Testis (tissue), 3 donors: ENCODE measurements around the gene RBM39. TPM values are rescaled to one million over a fixed set of nuclear protein-coding genes. Genes with fewer than 3 reads are reported as not detected.
A peak's percentile ranks its signal among the peaks of the same experiment; 100 is the strongest.
"Not testable (repeated sequence)": the region's sequence is repeated elsewhere in the genome, so short reads cannot be mapped to it uniquely, and the experiment has no call there.

Experiments
- DNase-seq: peaks from one replicate; pipeline ENCODE4 v3.0.0-alpha.2; 2019
- H3K27ac ChIP-seq, 2 donors: fragments of 200-600 bp; sonication (generic); one replicate each; pipeline ENCODE4 v1.5.1; 2019
- H3K27me3 ChIP-seq: fragments of 200-600 bp; sonication (generic); one replicate; pipeline ENCODE4 v1.5.1; 2019
- H3K36me3 ChIP-seq: fragments of 200-600 bp; sonication (generic); one replicate; pipeline ENCODE4 v1.5.1; 2017; ENCODE audit warnings: low read depth; ENCODE audit errors: missing control alignments
- H3K4me1 ChIP-seq: fragments of 200-600 bp; sonication (generic); one replicate; pipeline ENCODE4 v1.5.1; 2019
- H3K4me3 ChIP-seq, 2 donors: fragments of 200-600 bp; sonication (generic); one replicate each; pipeline ENCODE4 v1.5.1; 2017 to 2019
- H3K9me3 ChIP-seq: fragments of 200-600 bp; sonication (generic); one replicate; pipeline ENCODE4 v1.5.1; 2017
- CTCF ChIP-seq, 3 experiments: fragments of 450-650 bp in 2 of 3; fragments of 200-600 bp in 1 of 3; sonication (generic) in 1 of 3; IDR thresholded peaks; one replicate each; pipeline ENCODE4 v1.5.1; 2016 to 2019; ENCODE audit warnings: antibody characterized with exemption in 3 of 3, mild to moderate bottlenecking in 2 of 3, moderate library complexity in 1 of 3
- POLR2A ChIP-seq: fragments of 450-650 bp; IDR thresholded peaks from one replicate; pipeline ENCODE4 v1.6.1; 2017; ENCODE audit warnings: antibody characterized with exemption, mild to moderate bottlenecking, moderate library complexity
- WGBS, 2 donors: methylation state at CpG; one replicate each; pipeline ENCODE4 v1.1.5; 2018; 5-methylcytosine and 5-hydroxymethylcytosine counted together
- intact Hi-C: fragments of 100-400 bp; cut with DNase I; formaldehyde crosslinking; loops from one replicate; pipeline ENCODE4 v1.15.1; 2023; ENCODE audit warnings: low total_unique reads
- polyA plus RNA-seq: library from polyadenylated mRNA; stranded (reverse); fragments of 350-450 nt; fragmentation: Illumina TruSeq; extraction: RNeasy Lipid Tissue Mini Kit (QIAGEN cat#74804); gene quantifications from one replicate; pipeline ENCODE4 v1.2.3, GENCODE V29; 2014; ENCODE audit warnings: low read depth, low replicate concordance; ENCODE audit not compliant: insufficient read depth
- total RNA-seq, 2 donors: library from RNA; depleted of rRNA; stranded (reverse); fragments of >200 nt; gene quantifications; one replicate each; pipeline ENCODE4 v1.2.3, GENCODE V29; 2016

Gene RBM39
- total and polyA plus RNA-seq, 3 donors from 2014 or later: 116 to 278 (median 273) TPM

- no peaks in the 10 kb centered on the region for H3K36me3 ChIP-seq
- TF ChIP-seq CTCF (IDR thresholded peaks at IDR 0.05) (no peak), POLR2A (no peak)
- WGBS, 2 donors: 83 to 85% methylated on average over 4 of the region's 4 CpGs
- no peaks in the 10 kb centered on the region for H3K27me3 ChIP-seq
- peaks cover 27% of the 10 kb centered on the region for H3K4me1 ChIP-seq
- peak overlapping the region in 1 of 2 donors; percentile 94 for H3K27ac ChIP-seq
- DNase-seq: no peak
- no peaks in the 10 kb centered on the region for H3K9me3 ChIP-seq
- intact Hi-C loops: no loop called here
- no peak overlapping the region for H3K4me3 ChIP-seq
Observed at GRCh38 chr20:35766843-35767242, 24.8 kb upstream of the RBM39 start.

GRCh38 chr20:35764936-35765335 is 22.9 kb upstream of the RBM39 start:
- 95 to 98% methylated on average over 2 of the region's 2 CpGs for WGBS, 2 donors
- DNase-seq, intact Hi-C loops: not testable (repeated sequence)

GRCh38 chr20:35762461-35762860 is 20.4 kb upstream of the RBM39 start:
- Histone ChIP-seq H3K9me3 (no peaks in the 10 kb centered on the region), H3K27me3 (no peaks in the 10 kb centered on the region), H3K27ac (no peak overlapping the region), H3K36me3 (no peaks in the 10 kb centered on the region), H3K4me3 (no peak overlapping the region), H3K4me1 (no peaks in the 10 kb centered on the region)
- WGBS, 2 donors: 89 to 91% methylated on average over 3 of the region's 3 CpGs
- intact Hi-C loops: no loop called here
- no peak for DNase-seq
- TF ChIP-seq CTCF (IDR thresholded peaks at IDR 0.05) (no peak), POLR2A (no peak)

More at GRCh38 chr20:35764936-35765335, 22.9 kb upstream of the RBM39 start:
- H3K9me3 ChIP-seq, H3K27me3 ChIP-seq, H3K27ac ChIP-seq, H3K4me3 ChIP-seq, H3K36me3 ChIP-seq: not testable (repeated sequence)
- H3K4me1 ChIP-seq: peaks cover 20% of the 10 kb centered on the region

GRCh38 chr20:35761548-35761947 is 19.5 kb upstream of the RBM39 start:
- H3K4me1 ChIP-seq, DNase-seq, H3K9me3 ChIP-seq, H3K27me3 ChIP-seq, H3K36me3 ChIP-seq, H3K4me3 ChIP-seq, intact Hi-C loops: not testable (repeated sequence)
- WGBS, 2 donors: 83 to 88% methylated on average over 11 of the region's 11 CpGs
- H3K27ac ChIP-seq: peak overlapping the region in 1 of 2 donors; percentile 22

GRCh38 chr20:35757098-35757705 is 15.1 kb upstream of the RBM39 start:
- H3K27me3 ChIP-seq: no peaks in the 10 kb centered on the region
- no peak overlapping the region for H3K4me3 ChIP-seq
- no peaks in the 10 kb centered on the region for H3K36me3 ChIP-seq
- H3K4me1 ChIP-seq: no peaks in the 10 kb centered on the region
- no peak for DNase-seq
- TF ChIP-seq CTCF (IDR thresholded peaks at IDR 0.05) (no peak), POLR2A (no peak)
- no peak overlapping the region for H3K27ac ChIP-seq
- no peaks in the 10 kb centered on the region for H3K9me3 ChIP-seq
- WGBS, 2 donors: 61 to 67% methylated on average over 4 of the region's 4 CpGs
- intact Hi-C loops: no loop called here

- no peak overlapping the region for H3K27ac ChIP-seq
- 93 to 95% methylated on average over 4 of the region's 4 CpGs for WGBS, 2 donors
- no peaks in the 10 kb centered on the region for H3K36me3 ChIP-seq
- no peak overlapping the region for H3K4me3 ChIP-seq
- no peaks in the 10 kb centered on the region for H3K4me1 ChIP-seq
- intact Hi-C loops: no loop called here
- no peak for TF ChIP-seq POLR2A
- TF ChIP-seq CTCF (IDR thresholded peaks at IDR 0.05): no peak
- DNase-seq: no peak
- H3K27me3 ChIP-seq: no peaks in the 10 kb centered on the region
- H3K9me3 ChIP-seq: no peaks in the 10 kb centered on the region
Observed at GRCh38 chr20:35756404-35756803, 14.3 kb upstream of the RBM39 start.
